HG03575 (cell line): ENCODE results near the gene RFX8.
"Not testable (repeated sequence)": the region's sequence is repeated elsewhere in the genome, so short reads cannot be mapped to it uniquely, and the experiment has no call there.

Source experiments
- ATAC-seq: cut with Tn5 transposase; IDR thresholded peaks from one replicate; pipeline ENCODE4 v1.9.1; 2021; ENCODE audit not compliant: unreplicated experiment, insufficient number of reproducible peaks, low FRiP score; ENCODE audit errors: extremely low read depth

RFX8 gene

GRCh38 chr2:101362316-101362715 lies 112.6 kb downstream of the RFX8 start:
- no peak for ATAC-seq

GRCh38 chr2:101361522-101361921 lies 113.4 kb downstream of the RFX8 start:
- no peak for ATAC-seq

GRCh38 chr2:101361121-101361520 lies 113.8 kb downstream of the RFX8 start:
- no peak for ATAC-seq

GRCh38 chr2:101360232-101360631 lies 114.7 kb downstream of the RFX8 start:
- ATAC-seq = no peak

GRCh38 chr2:101359410-101359954 lies 115.4 kb downstream of the RFX8 start:
- ATAC-seq = no peak

- ATAC-seq = no peak
These were observed 117.5 kb downstream of the RFX8 start for GRCh38 chr2:101357376-101357775.

- no peak for ATAC-seq
These were observed 118.4 kb downstream of the RFX8 start for GRCh38 chr2:101356521-101356920.

GRCh38 chr2:101356055-101356454 lies 118.9 kb downstream of the RFX8 start:
- ATAC-seq = no peak

- no peak for ATAC-seq
These were observed 119.4 kb downstream of the RFX8 start for GRCh38 chr2:101355401-101356054.

- ATAC-seq = no peak
These were observed 120.2 kb downstream of the RFX8 start for GRCh38 chr2:101354420-101355311.

GRCh38 chr2:101352631-101353030 lies 122.3 kb downstream of the RFX8 start:
- not testable (repeated sequence) for ATAC-seq

GRCh38 chr2:101351207-101351606 lies 123.7 kb downstream of the RFX8 start:
- ATAC-seq = no peak

- no peak for ATAC-seq
These were observed 124.8 kb downstream of the RFX8 start for GRCh38 chr2:101349893-101350662.

- ATAC-seq = no peak
These were observed 126.0 kb downstream of the RFX8 start for GRCh38 chr2:101348883-101349282.
